ENCODE results near the gene WWC2. TPM values are rescaled to one million over a fixed set of nuclear protein-coding genes. Genes with fewer than 3 reads are reported as not detected.

WWC2 gene
- total RNA-seq, 2 experiments from 2014 or later: not detected

DNA sequence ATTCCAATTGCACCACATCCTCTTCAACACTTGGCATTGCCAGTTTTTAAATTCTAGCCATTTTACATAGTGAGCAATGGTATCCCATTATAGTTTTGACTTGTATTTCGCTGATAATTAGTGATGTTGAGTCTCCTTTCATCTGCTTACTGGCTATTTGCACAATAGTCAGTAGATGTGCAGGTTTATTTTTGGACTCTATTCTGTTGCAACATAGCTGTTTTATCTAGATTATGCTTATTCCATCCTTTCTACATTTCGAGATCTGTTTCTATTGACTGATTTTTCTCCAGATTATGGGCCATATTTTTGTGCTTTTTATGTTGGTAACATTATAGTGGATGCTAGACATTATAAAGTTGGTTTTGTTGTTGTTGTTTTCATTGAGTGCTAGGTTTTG is 106.1 kb downstream of the WWC2 start:
- Histone ChIP-seq H4K20me1 (ENCODE audit: insufficient read depth, low read length) (no peaks in the 10 kb centered on the region), H3K4me1 (ENCODE audit: insufficient read depth, low read length, poor library complexity, severe bottlenecking) (no peaks in the 10 kb centered on the region), H3K27ac (ENCODE audit: low read depth, low read length, poor library complexity, severe bottlenecking) (no peak overlapping the region), H3K4me3 (ENCODE audit: low read depth, low read length, poor library complexity, severe bottlenecking) (no peak overlapping the region), H3K4me2 (ENCODE audit: low read length) (no peak overlapping the region), H3K36me3 (ENCODE audit: insufficient read depth, low read length) (no peaks in the 10 kb centered on the region), H2AFZ (ENCODE audit: low read length) (no peak overlapping the region), H3K79me2 (ENCODE audit: insufficient read depth, low read depth, low read length) (no peaks in the 10 kb centered on the region), H3K9me2 (ENCODE audit: insufficient read depth, low read length) (no peaks in the 10 kb centered on the region), H3K9me3 (ENCODE audit: low read length) (no peaks in the 10 kb centered on the region)
- CTCF ChIA-PET (ENCODE audit: unreplicated experiment): no interaction called here
- BruUV-seq (replicated peaks): no TSS peak
- intact Hi-C loops (cut with micrococcal nuclease; ENCODE audit: unreplicated experiment): no loop called here
- POLR2A ChIA-PET: interaction anchor here (0.5 to 0.9 kb wide), 2 partner anchors 12 to 268 kb away, joined by 3 read pairs; no protein-coding TSS in a partner anchor
- no peak for TF ChIP-seq EZH2phosphoT487 (IDR thresholded peaks at IDR 0.05; ENCODE audit: borderline replicate concordance, low read depth, low read length)
- TF ChIP-seq, protein P1, sequence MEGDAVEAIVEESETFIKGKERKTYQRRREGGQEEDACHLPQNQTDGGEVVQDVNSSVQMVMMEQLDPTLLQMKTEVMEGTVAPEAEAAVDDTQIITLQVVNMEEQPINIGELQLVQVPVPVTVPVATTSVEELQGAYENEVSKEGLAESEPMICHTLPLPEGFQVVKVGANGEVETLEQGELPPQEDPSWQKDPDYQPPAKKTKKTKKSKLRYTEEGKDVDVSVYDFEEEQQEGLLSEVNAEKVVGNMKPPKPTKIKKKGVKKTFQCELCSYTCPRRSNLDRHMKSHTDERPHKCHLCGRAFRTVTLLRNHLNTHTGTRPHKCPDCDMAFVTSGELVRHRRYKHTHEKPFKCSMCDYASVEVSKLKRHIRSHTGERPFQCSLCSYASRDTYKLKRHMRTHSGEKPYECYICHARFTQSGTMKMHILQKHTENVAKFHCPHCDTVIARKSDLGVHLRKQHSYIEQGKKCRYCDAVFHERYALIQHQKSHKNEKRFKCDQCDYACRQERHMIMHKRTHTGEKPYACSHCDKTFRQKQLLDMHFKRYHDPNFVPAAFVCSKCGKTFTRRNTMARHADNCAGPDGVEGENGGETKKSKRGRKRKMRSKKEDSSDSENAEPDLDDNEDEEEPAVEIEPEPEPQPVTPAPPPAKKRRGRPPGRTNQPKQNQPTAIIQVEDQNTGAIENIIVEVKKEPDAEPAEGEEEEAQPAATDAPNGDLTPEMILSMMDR (conservative IDR thresholded peaks at IDR 0.05; ENCODE audit: low read length): no peak
- no peak for DNase-seq (ENCODE audit: low spot score)

DNA sequence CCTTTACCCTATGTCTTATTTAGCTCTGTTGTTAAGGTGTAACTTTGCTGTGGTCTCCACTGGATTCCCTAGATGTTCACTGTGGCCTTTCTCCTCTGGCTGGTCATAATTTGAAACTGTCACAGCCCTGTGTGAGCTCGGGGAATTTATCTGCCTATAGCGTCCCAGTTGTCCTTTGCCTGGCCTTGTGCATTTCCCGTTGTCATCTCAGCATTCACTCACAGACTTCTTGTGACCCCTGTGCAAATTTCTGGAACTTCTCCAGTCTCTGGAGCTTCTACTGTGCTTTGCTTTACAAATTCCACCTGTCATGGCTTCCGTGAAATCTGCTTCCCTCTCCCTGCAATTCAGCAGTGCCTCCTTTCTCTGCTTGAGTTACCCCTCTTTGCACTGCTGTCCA is 106.7 kb downstream of the WWC2 start:
- Histone ChIP-seq H3K79me2 (ENCODE audit: insufficient read depth, low read depth, low read length) (no peaks in the 10 kb centered on the region), H3K4me3 (ENCODE audit: low read depth, low read length, poor library complexity, severe bottlenecking) (no peak overlapping the region), H2AFZ (ENCODE audit: low read length) (no peak overlapping the region), H3K36me3 (ENCODE audit: insufficient read depth, low read length) (no peaks in the 10 kb centered on the region), H3K4me2 (ENCODE audit: low read length) (no peak overlapping the region), H3K4me1 (ENCODE audit: insufficient read depth, low read length, poor library complexity, severe bottlenecking) (no peaks in the 10 kb centered on the region), H3K9me3 (ENCODE audit: low read length) (no peaks in the 10 kb centered on the region), H3K9me2 (ENCODE audit: insufficient read depth, low read length) (no peaks in the 10 kb centered on the region), H4K20me1 (ENCODE audit: insufficient read depth, low read length) (no peaks in the 10 kb centered on the region), H3K27ac (ENCODE audit: low read depth, low read length, poor library complexity, severe bottlenecking) (no peak overlapping the region)
- intact Hi-C loops (cut with micrococcal nuclease; ENCODE audit: unreplicated experiment): no loop called here
- BruUV-seq (replicated peaks): no TSS peak
- ChIA-PET CTCF (ENCODE audit: unreplicated experiment) (no interaction called here), POLR2A (interaction anchor here (0.6 kb wide), 1 partner anchor 12 kb away, joined by 3 read pairs; no protein-coding TSS in a partner anchor)
- TF ChIP-seq EZH2phosphoT487 (IDR thresholded peaks at IDR 0.05; ENCODE audit: borderline replicate concordance, low read depth, low read length): no peak
- TF ChIP-seq, protein P1 (conservative IDR thresholded peaks at IDR 0.05; ENCODE audit: low read length): no peak
- DNase-seq (ENCODE audit: low spot score): no peak

DNA sequence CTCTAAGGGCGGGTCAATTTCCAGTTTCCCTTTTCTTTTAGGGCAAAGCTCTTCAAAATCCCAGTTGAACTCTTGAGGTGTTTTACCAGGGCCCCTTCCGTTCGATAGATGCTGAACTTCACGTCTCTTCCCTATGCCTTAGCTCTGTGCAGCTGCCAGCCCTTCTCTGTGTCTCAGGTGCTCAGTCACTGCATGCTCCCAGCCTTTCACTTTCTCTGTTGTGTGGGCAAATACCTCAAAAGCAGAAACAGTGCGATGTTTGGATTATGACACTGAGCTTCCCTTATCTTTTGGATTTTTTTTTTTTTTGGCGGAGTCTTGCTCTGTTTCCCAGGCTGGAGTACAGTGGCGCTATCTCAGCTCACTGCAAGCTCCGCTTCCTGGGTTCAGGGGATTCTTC is 112.5 kb downstream of the WWC2 start:
- H3K36me3 ChIP-seq (ENCODE audit: insufficient read depth, low read length): no peaks in the 10 kb centered on the region
- H3K9me3 ChIP-seq (ENCODE audit: low read length): no peaks in the 10 kb centered on the region
- H3K79me2 ChIP-seq (ENCODE audit: insufficient read depth, low read depth, low read length): no peaks in the 10 kb centered on the region
- H3K27ac ChIP-seq (ENCODE audit: low read depth, low read length, poor library complexity, severe bottlenecking): no peak overlapping the region
- no peak overlapping the region for H3K4me2 ChIP-seq (ENCODE audit: low read length)
- no peak for DNase-seq (ENCODE audit: low spot score)
- H3K4me1 ChIP-seq (ENCODE audit: insufficient read depth, low read length, poor library complexity, severe bottlenecking): no peaks in the 10 kb centered on the region
- intact Hi-C loops (cut with micrococcal nuclease; ENCODE audit: unreplicated experiment): no loop called here
- no peak overlapping the region for H3K4me3 ChIP-seq (ENCODE audit: low read depth, low read length, poor library complexity, severe bottlenecking)
- ChIA-PET CTCF (ENCODE audit: unreplicated experiment) (no interaction called here), POLR2A (no interaction called here)
- H4K20me1 ChIP-seq (ENCODE audit: insufficient read depth, low read length): no peaks in the 10 kb centered on the region
- BruUV-seq (replicated peaks): no TSS peak
- H3K9me2 ChIP-seq (ENCODE audit: insufficient read depth, low read length): no peaks in the 10 kb centered on the region
- H2AFZ ChIP-seq (ENCODE audit: low read length): no peak overlapping the region
- TF ChIP-seq EZH2phosphoT487 (IDR thresholded peaks at IDR 0.05; ENCODE audit: borderline replicate concordance, low read depth, low read length): no peak
- TF ChIP-seq, protein P1 (conservative IDR thresholded peaks at IDR 0.05; ENCODE audit: low read length): no peak
